ENCODE results near the gene ACOT13.
"Not testable (repeated sequence)": the region's sequence is repeated elsewhere in the genome, so short reads cannot be mapped to it uniquely, and the experiment has no call there.

ACOT13 gene

GRCh38 chr6:24692848-24693592 lies 26.1 kb downstream of the ACOT13 start:
- FAIRE-seq, result no peak

GRCh38 chr6:24694198-24694597 lies 27.3 kb downstream of the ACOT13 start:
- FAIRE-seq, result no peak

DNA sequence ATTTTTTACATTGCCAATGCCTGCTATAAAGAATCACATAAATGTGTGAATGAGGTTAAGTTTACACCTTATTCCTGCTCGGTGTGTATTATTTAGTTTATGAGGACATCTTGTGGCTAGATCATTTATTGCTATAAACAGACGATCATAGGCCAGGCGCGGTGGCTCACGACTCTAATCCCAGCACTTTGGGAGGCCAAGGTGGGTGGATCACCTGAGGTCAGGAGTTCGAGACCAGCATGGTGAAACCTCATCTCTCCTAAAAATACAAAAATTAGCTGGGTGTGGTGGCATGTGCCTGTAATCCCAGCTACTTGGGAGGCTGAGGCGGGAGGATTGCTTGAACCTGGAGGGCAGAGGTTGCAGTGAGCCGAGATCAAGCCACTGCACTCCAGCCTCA lies 28.8 kb downstream of the ACOT13 start:
- not testable (repeated sequence) for FAIRE-seq

DNA sequence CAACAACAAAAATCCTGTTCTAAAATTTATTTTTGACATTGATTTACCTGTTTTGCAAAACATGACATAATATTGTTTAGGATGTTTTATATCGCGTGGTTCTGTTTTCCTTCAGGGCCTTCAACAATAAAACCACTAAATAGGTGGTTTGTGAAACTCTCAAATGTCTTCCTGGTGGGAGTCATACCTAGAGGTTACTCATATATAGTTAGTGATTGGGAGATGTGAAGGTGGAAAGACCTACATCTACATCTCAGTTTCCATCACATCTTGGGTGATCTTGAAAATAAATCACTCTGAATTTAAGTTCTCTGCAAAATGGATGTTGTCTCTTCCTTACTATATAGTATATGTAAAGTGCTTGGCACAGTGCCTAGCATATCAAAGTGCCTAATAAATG lies 29.2 kb downstream of the ACOT13 start:
- FAIRE-seq, result no peak

- no peak for FAIRE-seq
Measured at GRCh38 chr6:24699521-24700359, 32.9 kb downstream of the ACOT13 start.

GRCh38 chr6:24702720-24703282 lies 35.9 kb downstream of the ACOT13 start:
- no peak for FAIRE-seq

- no peak for FAIRE-seq
Measured at GRCh38 chr6:24704468-24704867, 37.6 kb downstream of the ACOT13 start.

DNA sequence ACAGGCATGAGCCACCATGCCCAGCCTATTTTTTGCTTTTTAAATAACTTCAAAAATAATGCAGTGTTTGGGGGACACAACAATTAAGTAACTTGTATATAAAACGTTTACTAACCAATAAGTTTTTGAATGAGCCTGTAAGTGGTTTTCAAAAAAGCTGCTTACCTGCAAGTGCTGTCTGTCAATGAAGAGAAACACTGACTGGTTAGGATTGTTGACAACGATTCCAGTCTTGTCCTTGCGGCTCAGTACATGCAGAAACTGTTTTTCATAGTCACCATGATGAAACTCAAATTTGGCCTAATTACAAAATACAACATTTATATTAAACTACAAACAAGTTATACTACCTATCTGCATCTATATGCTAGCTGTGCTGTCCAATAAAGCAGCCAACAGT lies 41.7 kb downstream of the ACOT13 start:
- FAIRE-seq, result no peak

DNA sequence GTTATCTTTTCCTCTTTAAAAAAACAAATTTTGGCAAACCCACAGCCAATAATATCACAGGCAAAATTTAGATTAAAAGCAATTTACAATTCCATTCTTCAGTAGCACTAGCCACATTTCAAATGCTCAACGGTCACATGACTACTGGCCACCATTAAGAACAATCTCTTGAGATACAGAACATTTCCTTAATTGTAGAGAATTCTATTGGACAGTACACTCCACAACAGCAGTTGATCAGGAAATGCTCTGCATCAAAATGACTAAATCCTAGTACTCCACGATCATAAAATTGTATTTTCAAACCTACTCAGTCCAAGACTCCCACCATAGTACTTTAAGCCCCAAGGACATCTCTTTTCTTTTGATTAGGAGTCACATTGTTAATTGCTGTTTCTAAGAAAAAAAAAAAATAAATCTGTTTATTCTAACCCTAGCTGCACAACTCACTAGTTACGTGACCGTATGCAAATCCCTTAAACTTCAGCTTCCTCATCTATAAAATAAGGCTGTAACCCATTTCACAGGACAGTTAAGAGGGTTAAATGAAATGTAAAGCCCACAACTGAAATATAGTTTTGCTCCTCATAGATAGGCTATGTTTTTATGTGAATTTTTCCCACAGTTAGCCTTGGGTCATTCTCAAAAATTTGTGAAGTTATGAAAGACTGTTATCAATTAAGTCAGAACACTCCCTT lies 42.3 kb downstream of the ACOT13 start:
- FAIRE-seq, result no peak

GRCh38 chr6:24710519-24711303 lies 43.8 kb downstream of the ACOT13 start:
- no peak for FAIRE-seq

DNA sequence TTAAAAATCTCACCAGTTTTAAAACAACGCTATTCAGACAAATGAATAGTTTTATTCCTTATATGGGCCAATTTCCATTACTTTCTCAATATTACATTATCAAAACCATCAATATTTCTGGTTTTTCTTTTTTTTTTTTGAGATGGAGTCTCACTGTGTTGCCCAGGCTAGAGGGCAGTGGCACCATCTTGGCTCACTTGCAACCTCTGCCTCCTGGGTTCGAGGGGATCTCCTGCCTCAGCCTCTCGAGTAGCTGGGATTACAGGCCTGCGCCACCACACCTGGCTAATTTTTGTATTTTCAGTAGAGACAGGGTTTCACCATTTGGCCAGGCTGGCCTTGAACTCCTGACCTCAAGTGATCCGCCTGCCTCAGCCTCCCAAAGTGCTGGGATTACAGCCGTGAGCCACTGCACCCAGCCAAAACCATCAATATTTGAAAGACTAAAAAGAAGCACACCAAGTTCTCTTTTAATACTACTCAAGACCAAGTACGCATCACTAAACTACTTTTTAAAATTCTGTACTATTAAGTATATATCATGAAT lies 49.8 kb downstream of the ACOT13 start:
- not testable (repeated sequence) for FAIRE-seq

- FAIRE-seq, result no peak
Measured at GRCh38 chr6:24718449-24719124, 51.7 kb downstream of the ACOT13 start.

- no peak for FAIRE-seq
Measured at GRCh38 chr6:24719125-24719971, 52.5 kb downstream of the ACOT13 start, which contains the start of gene C6orf62. TSS of gene C6orf62 (minus strand) at chr6:24719154. CDS start at chr6:24718668, 486 bp downstream.

DNA sequence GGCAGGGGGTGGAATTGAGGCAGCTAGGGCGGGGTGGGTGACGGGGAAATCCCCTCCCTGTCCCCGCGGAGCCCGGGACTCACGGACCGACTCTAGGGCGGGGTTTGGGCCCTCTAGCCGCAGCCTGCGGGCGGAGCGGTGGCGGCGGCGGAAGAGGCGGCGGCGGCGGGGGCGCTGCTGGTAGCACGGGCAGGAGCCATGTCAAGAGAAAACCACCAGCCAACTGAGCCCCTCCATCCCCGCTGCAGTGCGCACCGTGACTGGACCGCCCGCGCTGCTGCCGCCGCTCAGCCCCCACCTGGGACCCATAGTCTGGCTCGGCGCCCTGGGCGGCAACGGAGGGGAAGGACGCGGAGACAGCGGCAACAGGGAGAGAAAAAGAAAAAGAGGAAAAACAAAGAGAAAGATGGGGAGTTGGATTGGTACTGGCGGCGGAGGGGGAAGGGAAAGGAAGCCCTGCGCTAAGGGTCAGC lies 53.3 kb downstream of the ACOT13 start:
- FAIRE-seq, result no peak

- peak; percentile 96 for FAIRE-seq
Measured at GRCh38 chr6:24720604-24721460, 54.0 kb downstream of the ACOT13 start.

GRCh38 chr6:24721461-24722215 lies 54.8 kb downstream of the ACOT13 start:
- no peak for FAIRE-seq

DNA sequence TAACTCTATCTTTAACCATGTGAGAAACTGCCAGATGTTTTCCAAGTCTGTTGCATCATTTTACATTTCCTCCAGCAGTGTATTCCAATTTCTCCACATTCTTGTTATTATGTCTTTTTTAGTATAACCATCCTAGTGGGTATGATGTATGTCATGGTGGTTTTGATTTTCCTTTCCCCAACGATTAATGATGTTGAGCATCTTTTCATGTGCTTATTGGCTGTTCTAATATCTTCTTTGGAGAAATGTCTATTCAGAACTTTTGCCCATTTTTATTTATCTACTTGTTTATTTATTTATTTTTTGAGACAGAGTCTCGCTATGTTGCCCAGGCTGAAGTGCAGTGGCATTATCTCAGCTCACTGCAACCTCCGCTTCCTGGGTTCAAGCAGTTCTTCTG lies 56.4 kb downstream of the ACOT13 start:
- FAIRE-seq, result no peak

DNA sequence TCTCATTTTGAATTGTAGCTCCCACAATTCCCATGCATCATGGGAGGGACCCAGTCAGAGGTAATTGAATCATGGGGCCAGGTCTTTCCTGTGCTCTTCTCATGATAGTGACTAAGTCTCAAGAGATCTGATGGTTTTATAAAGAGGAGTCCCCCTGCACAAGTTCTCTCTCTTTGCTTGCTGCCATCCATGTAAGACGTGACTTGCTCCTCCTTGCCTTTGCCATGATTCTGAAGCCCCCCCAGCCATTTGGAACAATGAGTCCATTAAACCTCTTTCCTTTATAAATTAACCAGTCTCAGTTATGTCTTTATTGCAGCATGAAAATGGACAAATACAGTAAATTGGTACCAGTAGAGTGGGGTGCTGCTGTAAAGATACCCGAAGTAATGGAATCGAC lies 63.8 kb downstream of the ACOT13 start:
- FAIRE-seq, result not testable (repeated sequence)
